Stomach smooth muscle (tissue), 2 donors: ENCODE data around the gene MUSTN1.

ENCODE experiments used
- H3K27ac ChIP-seq: one replicate; pipeline ENCODE4 v1.7.0; 2013; ENCODE audit warnings: mild to moderate bottlenecking, low read length, inconsistent platforms
- H3K27me3 ChIP-seq, 2 donors: one replicate each; pipeline ENCODE4 v1.7.0; 2013; ENCODE audit warnings: low read length in 2 of 2; ENCODE audit not compliant: insufficient read depth in 2 of 2, control insufficient read depth in 1 of 2
- H3K36me3 ChIP-seq, 2 donors: one replicate each; pipeline ENCODE4 v1.7.0; 2013; ENCODE audit warnings: low read length in 2 of 2; ENCODE audit not compliant: control insufficient read depth in 2 of 2, insufficient read depth in 2 of 2
- H3K4me1 ChIP-seq: one replicate; pipeline ENCODE4 v1.7.0; 2013; ENCODE audit warnings: low read length; ENCODE audit not compliant: control insufficient read depth, insufficient read depth
- H3K4me3 ChIP-seq, 2 donors: one replicate each; pipeline ENCODE4 v1.7.0; 2013; ENCODE audit warnings: low read length in 2 of 2
- H3K9ac ChIP-seq, 2 donors: one replicate each; pipeline ENCODE4 v1.7.0; 2013; ENCODE audit warnings: low read length in 2 of 2, mild to moderate bottlenecking in 1 of 2
- H3K9me3 ChIP-seq, 2 donors: one replicate each; pipeline ENCODE4 v1.7.0; 2013; ENCODE audit warnings: low read length in 2 of 2; ENCODE audit not compliant: control insufficient read depth in 2 of 2
- donor health status: healthy.
- donor health status: Pancreatic carcinoma.

Gene MUSTN1

GRCh38 chr3:52836471-52836845 is 1.6 kb upstream of the MUSTN1 start:
- Histone ChIP-seq H3K36me3 (peaks cover 3 to 21% of the 10 kb centered on the region in 2 donors), H3K27me3 (no peaks in the 10 kb centered on the region), H3K4me1 (peaks cover 28% of the 10 kb centered on the region), H3K9me3 (no peaks in the 10 kb centered on the region), H3K4me3 (no peak overlapping the region), H3K9ac (no peak overlapping the region), H3K27ac (peak overlapping the region; percentile 70)

- Histone ChIP-seq H3K36me3 (peaks cover 0 to 16% of the 10 kb centered on the region in 2 donors), H3K27me3 (no peaks in the 10 kb centered on the region), H3K9ac (no peak overlapping the region), H3K27ac (peak overlapping the region; percentile 70), H3K4me3 (peak overlapping the region in 1 of 2 donors; percentile 22), H3K4me1 (peaks cover 33% of the 10 kb centered on the region), H3K9me3 (no peaks in the 10 kb centered on the region)
Observed at GRCh38 chr3:52835766-52836470, 1.1 kb upstream of the MUSTN1 start.

- peak overlapping the region in 1 of 2 donors; percentile 15 for H3K4me3 ChIP-seq
- no peak overlapping the region for H3K27ac ChIP-seq
- no peaks in the 10 kb centered on the region for H3K27me3 ChIP-seq
- H3K4me1 ChIP-seq = peaks cover 34% of the 10 kb centered on the region
- H3K9ac ChIP-seq = no peak overlapping the region
- H3K36me3 ChIP-seq = peaks cover 0 to under 1% of the 10 kb centered on the region in 2 donors
- H3K9me3 ChIP-seq = no peaks in the 10 kb centered on the region
Observed at GRCh38 chr3:52833202-52833601, 1.6 kb downstream of the MUSTN1 start.

- Histone ChIP-seq H3K27me3 (no peaks in the 10 kb centered on the region), H3K9me3 (no peaks in the 10 kb centered on the region), H3K4me1 (peaks cover 34% of the 10 kb centered on the region), H3K36me3 (no peaks in the 10 kb centered on the region), H3K4me3 (peak overlapping the region in 1 of 2 donors; percentile 8), H3K9ac (no peak overlapping the region), H3K27ac (no peak overlapping the region)
Observed at GRCh38 chr3:52831500-52832301, 3.1 kb downstream of the MUSTN1 start.

- H3K36me3 ChIP-seq = no peaks in the 10 kb centered on the region
- no peak within 1 kb of the TSS for H3K9ac ChIP-seq
- peaks cover 29% of the 10 kb centered on the region for H3K4me1 ChIP-seq
- peak within 1 kb of the TSS in 1 of 2 donors; percentile 8 for H3K4me3 ChIP-seq
- no peaks in the 10 kb centered on the region for H3K9me3 ChIP-seq
- no peak within 1 kb of the TSS for H3K27ac ChIP-seq
- H3K27me3 ChIP-seq = no peaks in the 10 kb centered on the region
Observed at GRCh38 chr3:52830535-52831258, 4.1 kb downstream of the MUSTN1 start, which contains the start of gene ITIH4. TSS of gene ITIH4 (minus strand) at chr3:52830672. CDS start at chr3:52830642, 30 bp downstream.

GRCh38 chr3:52829906-52830463 is 4.8 kb downstream of the MUSTN1 start:
- Histone ChIP-seq H3K36me3 (no peaks in the 10 kb centered on the region), H3K9me3 (no peaks in the 10 kb centered on the region), H3K4me1 (peaks cover 22% of the 10 kb centered on the region), H3K9ac (no peak overlapping the region), H3K27ac (no peak overlapping the region), H3K27me3 (no peaks in the 10 kb centered on the region), H3K4me3 (no peak overlapping the region)

- H3K27ac ChIP-seq = no peak overlapping the region
- no peak overlapping the region for H3K4me3 ChIP-seq
- H3K36me3 ChIP-seq = no peaks in the 10 kb centered on the region
Observed at GRCh38 chr3:52829482-52829881, 5.3 kb downstream of the MUSTN1 start.

GRCh38 chr3:52827866-52828376 is 6.9 kb downstream of the MUSTN1 start:
- Histone ChIP-seq H3K27ac (no peak overlapping the region), H3K9ac (no peak overlapping the region), H3K36me3 (peaks cover 7% of the 10 kb centered on the region in 2 donors), H3K4me1 (peaks cover 19% of the 10 kb centered on the region), H3K27me3 (no peaks in the 10 kb centered on the region), H3K4me3 (no peak overlapping the region), H3K9me3 (no peaks in the 10 kb centered on the region)

More at GRCh38 chr3:52829482-52829881, 5.3 kb downstream of the MUSTN1 start:
- Histone ChIP-seq H3K9ac (no peak overlapping the region), H3K27me3 (no peaks in the 10 kb centered on the region), H3K9me3 (no peaks in the 10 kb centered on the region), H3K4me1 (peaks cover 17% of the 10 kb centered on the region)

- no peak overlapping the region for H3K27ac ChIP-seq
- H3K4me3 ChIP-seq = no peak overlapping the region
- H3K36me3 ChIP-seq = peaks cover 7% of the 10 kb centered on the region in 2 donors
- H3K9me3 ChIP-seq = no peaks in the 10 kb centered on the region
- peaks cover 19% of the 10 kb centered on the region for H3K4me1 ChIP-seq
- H3K9ac ChIP-seq = no peak overlapping the region
- H3K27me3 ChIP-seq = no peaks in the 10 kb centered on the region
Observed at GRCh38 chr3:52827441-52827840, 7.4 kb downstream of the MUSTN1 start.

GRCh38 chr3:52824037-52824436 is 10.8 kb downstream of the MUSTN1 start:
- Histone ChIP-seq H3K4me1 (peaks cover 5% of the 10 kb centered on the region), H3K27me3 (no peaks in the 10 kb centered on the region), H3K27ac (no peak overlapping the region), H3K36me3 (peaks cover 7% of the 10 kb centered on the region in 2 donors), H3K9me3 (no peaks in the 10 kb centered on the region), H3K9ac (no peak overlapping the region), H3K4me3 (no peak overlapping the region)
